Subcutaneous abdominal adipose tissue (tissue), 5 donors: Measurements from ENCODE around the gene SCARF2.
"Not testable (repeated sequence)": the region's sequence is repeated elsewhere in the genome, so short reads cannot be mapped to it uniquely, and the experiment has no call there.

Experiments used
- H3K27ac ChIP-seq: one replicate; pipeline ENCODE4 v1.7.0; 2013; ENCODE audit warnings: low read depth, mild to moderate bottlenecking, inconsistent platforms, low read length, moderate library complexity
- H3K27me3 ChIP-seq, 5 donors: one replicate each; pipeline ENCODE4 v1.7.0; 2013; ENCODE audit warnings: low read length in 5 of 5, inconsistent platforms in 1 of 5; ENCODE audit not compliant: control insufficient read depth in 5 of 5, insufficient read depth in 4 of 5
- H3K36me3 ChIP-seq, 5 donors: one replicate each; pipeline ENCODE4 v1.7.0; 2013; ENCODE audit warnings: low read length in 5 of 5; ENCODE audit not compliant: control insufficient read depth in 5 of 5, insufficient read depth in 5 of 5
- H3K4me1 ChIP-seq, 5 donors: one replicate each; pipeline ENCODE4 v1.7.0; 2013; ENCODE audit warnings: low read length in 5 of 5, mild to moderate bottlenecking in 3 of 5, moderate library complexity in 1 of 5; ENCODE audit not compliant: control insufficient read depth in 5 of 5, insufficient read depth in 5 of 5
- H3K4me3 ChIP-seq, 5 donors: one replicate each; pipeline ENCODE4 v1.7.0; 2013; ENCODE audit warnings: low read length in 5 of 5, low read depth in 1 of 5
- H3K9ac ChIP-seq, 5 donors: one replicate each; pipeline ENCODE4 v1.7.0; 2013; ENCODE audit warnings: low read length in 5 of 5, mild to moderate bottlenecking in 4 of 5, moderate library complexity in 3 of 5
- H3K9me3 ChIP-seq, 5 donors: one replicate each; pipeline ENCODE4 v1.7.0; 2013; ENCODE audit warnings: low read length in 5 of 5; ENCODE audit not compliant: control insufficient read depth in 5 of 5
- donor health status: healthy.
- donor health status: healthy.
- donor health status: healthy.
- donor health status: healthy.
- donor health status: healthy.

Gene SCARF2

GRCh38 chr22:20423906-20424551 is 13.6 kb downstream of the SCARF2 start:
- Histone ChIP-seq H3K27me3 (no peaks in the 10 kb centered on the region), H3K27ac (no peak overlapping the region)

DNA sequence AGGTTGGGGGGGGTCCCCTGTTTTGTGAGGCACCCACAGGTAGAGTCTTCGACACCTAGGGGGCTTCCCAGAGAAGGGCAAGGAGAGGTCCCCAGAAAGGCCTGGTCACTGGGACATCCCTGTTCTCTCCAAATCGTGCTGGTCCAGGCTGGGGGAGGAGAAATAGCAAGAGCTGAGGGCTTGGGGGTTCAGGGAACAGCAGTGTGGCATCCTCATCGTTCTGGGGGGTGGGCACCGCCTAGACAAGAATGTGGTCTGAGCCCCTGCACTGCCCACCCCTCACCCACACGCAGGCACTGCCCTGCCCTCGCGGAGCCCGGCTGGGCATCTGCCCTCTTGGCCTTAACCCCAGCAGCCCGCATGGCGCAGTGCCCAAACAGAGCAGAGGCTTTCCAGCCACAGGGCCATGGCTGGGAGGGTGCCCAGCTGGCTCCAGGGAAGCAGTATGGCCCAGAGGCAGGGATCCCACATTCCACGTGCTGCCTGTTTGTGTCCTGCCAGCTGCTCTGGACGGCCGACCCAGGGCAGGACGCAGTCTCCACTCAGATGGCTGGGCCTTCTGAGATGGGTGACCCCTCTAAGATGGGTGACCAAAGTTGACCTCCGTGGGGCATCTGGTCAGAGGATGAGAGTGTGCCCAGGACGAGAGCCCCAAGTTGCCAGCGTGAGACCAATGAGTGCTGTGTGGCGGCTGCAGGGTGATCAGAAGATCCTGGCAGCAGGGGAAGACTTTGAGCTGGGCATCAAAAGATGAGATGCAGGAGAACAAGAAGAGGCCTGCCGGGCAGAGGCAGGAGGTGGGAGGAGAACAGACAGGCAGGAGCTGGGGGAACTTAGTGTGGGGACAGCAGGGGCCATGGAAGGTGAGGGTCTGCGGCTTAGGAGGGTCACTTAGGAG is 14.4 kb downstream of the SCARF2 start:
- no peaks in the 10 kb centered on the region for H3K27me3 ChIP-seq
- no peak overlapping the region for H3K27ac ChIP-seq
- no peak overlapping the region for H3K4me3 ChIP-seq
- H3K9me3 ChIP-seq = no peaks in the 10 kb centered on the region
- no peak overlapping the region for H3K9ac ChIP-seq
- peaks cover 0 to 29% (median 21%) of the 10 kb centered on the region in 5 donors for H3K4me1 ChIP-seq
- H3K36me3 ChIP-seq = peaks cover 0 to 14% (median 13%) of the 10 kb centered on the region in 5 donors

More at GRCh38 chr22:20423906-20424551, 13.6 kb downstream of the SCARF2 start:
- peaks cover 0 to 20% (median 19%) of the 10 kb centered on the region in 5 donors for H3K36me3 ChIP-seq
- no peak overlapping the region for H3K9ac ChIP-seq
- H3K9me3 ChIP-seq = no peaks in the 10 kb centered on the region
- H3K4me3 ChIP-seq = no peak overlapping the region
- peaks cover 0 to 24% (median 18%) of the 10 kb centered on the region in 5 donors for H3K4me1 ChIP-seq

GRCh38 chr22:20422271-20423007 is 15.2 kb downstream of the SCARF2 start:
- H3K27ac ChIP-seq = no peak overlapping the region
- H3K4me3 ChIP-seq = no peak overlapping the region
- no peak overlapping the region for H3K9ac ChIP-seq
- no peaks in the 10 kb centered on the region for H3K9me3 ChIP-seq
- no peaks in the 10 kb centered on the region for H3K27me3 ChIP-seq
- peaks cover 0 to 13% (median 9%) of the 10 kb centered on the region in 5 donors for H3K36me3 ChIP-seq
- H3K4me1 ChIP-seq = peaks cover 0 to 30% (median 22%) of the 10 kb centered on the region in 5 donors

GRCh38 chr22:20421507-20421874 is 16.1 kb downstream of the SCARF2 start:
- Histone ChIP-seq H3K27me3 (no peaks in the 10 kb centered on the region), H3K4me3 (no peak overlapping the region), H3K9ac (no peak overlapping the region), H3K36me3 (peaks cover 0 to 6% (median 4%) of the 10 kb centered on the region in 5 donors), H3K4me1 (peaks cover 0 to 30% (median 22%) of the 10 kb centered on the region in 5 donors), H3K9me3 (no peaks in the 10 kb centered on the region), H3K27ac (no peak overlapping the region)

GRCh38 chr22:20420157-20420842 is 17.3 kb downstream of the SCARF2 start:
- Histone ChIP-seq H3K4me3 (no peak overlapping the region), H3K9ac (no peak overlapping the region), H3K27me3 (no peaks in the 10 kb centered on the region), H3K4me1 (peaks cover 0 to 26% (median 22%) of the 10 kb centered on the region in 5 donors), H3K36me3 (no peaks in the 10 kb centered on the region), H3K27ac (no peak overlapping the region), H3K9me3 (no peaks in the 10 kb centered on the region)

GRCh38 chr22:20419664-20419951 is 18.0 kb downstream of the SCARF2 start:
- Histone ChIP-seq H3K36me3 (no peaks in the 10 kb centered on the region), H3K9me3 (no peaks in the 10 kb centered on the region), H3K27ac (no peak overlapping the region), H3K4me1 (peaks cover 0 to 26% (median 21%) of the 10 kb centered on the region in 5 donors), H3K4me3 (no peak overlapping the region), H3K27me3 (no peaks in the 10 kb centered on the region), H3K9ac (no peak overlapping the region)

DNA sequence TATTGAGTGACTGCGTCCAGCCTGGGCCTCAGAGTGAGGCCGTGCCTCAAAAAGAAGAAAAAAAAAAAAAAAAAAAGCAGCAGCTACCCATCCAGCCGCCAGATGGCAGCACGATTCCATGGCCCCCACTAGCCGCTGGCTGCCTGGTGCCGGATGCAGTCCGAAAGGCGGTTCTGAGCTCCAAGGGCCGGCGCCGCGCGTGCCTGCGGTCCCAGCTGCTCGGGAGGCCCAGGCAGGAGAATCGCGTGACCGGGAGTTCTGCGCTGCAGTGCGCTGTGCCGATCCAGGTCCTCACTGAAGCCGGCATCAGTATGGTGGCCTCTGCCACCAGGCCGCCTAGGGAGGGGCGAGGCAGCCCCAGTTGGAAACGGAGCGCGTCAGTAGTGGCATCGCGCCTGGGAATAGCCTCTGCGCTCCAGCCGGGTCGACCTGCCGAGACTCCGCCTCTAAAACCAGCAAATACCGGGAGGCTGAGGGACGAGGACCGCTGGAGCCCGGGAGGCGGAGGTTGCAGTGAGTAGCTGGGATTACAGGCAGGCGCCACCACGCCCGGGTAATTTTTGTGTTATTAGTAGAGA is 19.3 kb downstream of the SCARF2 start:
- no peak overlapping the region for H3K27ac ChIP-seq
- H3K36me3 ChIP-seq = no peaks in the 10 kb centered on the region
- no peaks in the 10 kb centered on the region for H3K9me3 ChIP-seq
- peak overlapping the region in 4 of 5 donors; percentile 59 to 64 (median 60) for H3K4me3 ChIP-seq
- peak overlapping the region in 2 of 5 donors; percentile 62 to 64 for H3K9ac ChIP-seq
- peaks cover 0 to 15% (median 13%) of the 10 kb centered on the region in 5 donors for H3K4me1 ChIP-seq
- H3K27me3 ChIP-seq = no peaks in the 10 kb centered on the region

DNA sequence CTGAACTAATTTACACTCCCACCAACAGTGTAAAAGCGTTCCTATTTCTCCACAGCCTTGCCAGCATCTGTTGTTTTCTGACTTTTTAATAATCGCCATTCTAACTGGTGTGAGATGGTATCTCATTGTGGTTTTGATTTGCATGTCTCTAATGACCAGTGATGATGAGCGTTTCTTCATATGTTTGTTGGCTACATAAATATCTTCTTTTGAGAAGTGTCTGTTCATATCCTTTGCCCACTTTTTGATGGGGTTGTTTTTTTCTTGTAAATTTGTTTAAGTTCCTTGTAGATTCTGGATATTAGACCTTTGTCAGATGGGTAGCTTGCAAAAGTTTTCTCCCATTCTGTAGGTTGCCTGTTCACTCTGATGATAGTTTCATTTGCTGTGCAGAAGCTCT is 21.9 kb downstream of the SCARF2 start:
- not testable (repeated sequence) for H3K4me3 ChIP-seq, H3K27me3 ChIP-seq, H3K4me1 ChIP-seq, H3K9me3 ChIP-seq, H3K9ac ChIP-seq, H3K36me3 ChIP-seq, H3K27ac ChIP-seq

DNA sequence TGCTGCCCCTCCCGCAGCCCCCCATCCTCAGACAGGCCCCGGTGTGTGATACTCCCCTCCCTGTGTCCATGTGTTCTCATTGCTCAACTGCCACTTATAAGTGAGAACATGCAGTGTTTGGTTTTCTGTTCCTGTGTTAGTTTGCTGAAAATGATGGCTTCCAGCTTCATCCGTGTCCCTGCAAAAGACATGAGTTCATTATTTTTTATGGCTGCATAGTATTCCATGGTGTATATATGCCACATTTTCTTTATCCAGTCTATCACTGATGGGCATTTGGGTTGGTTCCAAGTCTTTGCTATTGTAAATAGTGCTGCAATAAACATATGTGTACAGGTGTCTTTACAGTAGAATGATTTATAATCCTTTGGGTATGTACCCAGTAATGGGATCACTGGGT is 22.4 kb downstream of the SCARF2 start:
- H3K9me3 ChIP-seq, H3K27ac ChIP-seq, H3K4me3 ChIP-seq, H3K36me3 ChIP-seq, H3K9ac ChIP-seq, H3K4me1 ChIP-seq, H3K27me3 ChIP-seq: not testable (repeated sequence)
